Mesodermal cell (in vitro differentiated cells): Measurements from ENCODE around the gene YIF1A.

Experiments
- H3K27ac ChIP-seq: 2 replicates; pipeline ENCODE4 v1.7.0; 2013; ENCODE audit warnings: mild to moderate bottlenecking, low read depth, low read length, moderate library complexity; ENCODE audit not compliant: severe bottlenecking
- H3K36me3 ChIP-seq: 2 replicates; pipeline ENCODE4 v1.7.1; 2013; ENCODE audit warnings: mild to moderate bottlenecking, low read length, moderate library complexity; ENCODE audit not compliant: control insufficient read depth, insufficient read depth
- H3K4me1 ChIP-seq: one replicate; pipeline ENCODE4 v1.7.1; 2013; ENCODE audit warnings: mild to moderate bottlenecking, low read length; ENCODE audit not compliant: insufficient read depth, control insufficient read depth, poor library complexity, severe bottlenecking
- H3K4me3 ChIP-seq: 2 replicates; pipeline ENCODE4 v1.7.0; 2013; ENCODE audit warnings: low read length, control low read depth, mild to moderate bottlenecking; ENCODE audit not compliant: insufficient read depth, poor library complexity, severe bottlenecking; ENCODE audit errors: extremely low read depth
- H3K9me3 ChIP-seq: 2 replicates; pipeline ENCODE4 v1.7.1; 2013; ENCODE audit warnings: mild to moderate bottlenecking, low read length, moderate library complexity; ENCODE audit not compliant: control insufficient read depth
- WGBS, 2 experiments: methylation state at CpG; one replicate each; pipeline ENCODE4 v1.1.5; 2013; ENCODE audit warnings: missing lambda C conversion rate in 2 of 2; ENCODE audit not compliant: insufficient coverage in 2 of 2; 5-methylcytosine and 5-hydroxymethylcytosine counted together

YIF1A gene

GRCh38 chr11:66266378-66267038, 22.4 kb downstream of the YIF1A start:
- H3K27ac ChIP-seq, result peak overlapping the region; percentile 43
- peak overlapping the region; percentile 87 for H3K4me3 ChIP-seq
- no peaks in the 10 kb centered on the region for H3K9me3 ChIP-seq
- WGBS, 2 experiments, result 87 to 91% methylated on average over 18 to 20 of the region's 20 CpGs
- peaks cover 3% of the 10 kb centered on the region for H3K4me1 ChIP-seq
- H3K36me3 ChIP-seq, result peaks cover 44% of the 10 kb centered on the region

- Histone ChIP-seq H3K36me3 (peaks cover 46% of the 10 kb centered on the region), H3K27ac (no peak overlapping the region), H3K9me3 (no peaks in the 10 kb centered on the region), H3K4me1 (peaks cover 3% of the 10 kb centered on the region), H3K4me3 (no peak overlapping the region)
- WGBS, 2 experiments, result 98 to 99% methylated on average over 19 to 21 of the region's 26 CpGs
Measured at GRCh38 chr11:66265531-66266377, 23.2 kb downstream of the YIF1A start.

- H3K9me3 ChIP-seq, result no peaks in the 10 kb centered on the region
- H3K27ac ChIP-seq, result no peak overlapping the region
- 61 to 87% methylated on average over 3 to 5 of the region's 12 CpGs for WGBS, 2 experiments
- peaks cover 3% of the 10 kb centered on the region for H3K4me1 ChIP-seq
- H3K4me3 ChIP-seq, result no peak overlapping the region
- H3K36me3 ChIP-seq, result peaks cover 49% of the 10 kb centered on the region
Measured at GRCh38 chr11:66264914-66265313, 24.0 kb downstream of the YIF1A start.

- Histone ChIP-seq H3K36me3 (peaks cover 54% of the 10 kb centered on the region), H3K27ac (no peak overlapping the region), H3K9me3 (no peaks in the 10 kb centered on the region), H3K4me3 (no peak overlapping the region), H3K4me1 (no peaks in the 10 kb centered on the region)
- WGBS, 2 experiments, result 95 to 99% methylated on average over 6 to 7 of the region's 8 CpGs
Measured at GRCh38 chr11:66264383-66264782, 24.6 kb downstream of the YIF1A start.

- peaks cover 59% of the 10 kb centered on the region for H3K36me3 ChIP-seq
- H3K4me1 ChIP-seq, result peaks cover 2% of the 10 kb centered on the region
Measured at GRCh38 chr11:66263785-66264184, 25.2 kb downstream of the YIF1A start.

GRCh38 chr11:66263231-66263630, 25.7 kb downstream of the YIF1A start:
- H3K36me3 ChIP-seq, result peaks cover 59% of the 10 kb centered on the region

More at GRCh38 chr11:66263785-66264184, 25.2 kb downstream of the YIF1A start:
- 98 to 100% methylated on average over 8 to 10 of the region's 10 CpGs for WGBS, 2 experiments
- no peak overlapping the region for H3K27ac ChIP-seq
- no peak overlapping the region for H3K4me3 ChIP-seq
- no peaks in the 10 kb centered on the region for H3K9me3 ChIP-seq

GRCh38 chr11:66262696-66263095, 26.2 kb downstream of the YIF1A start:
- peaks cover 59% of the 10 kb centered on the region for H3K36me3 ChIP-seq
- H3K9me3 ChIP-seq, result no peaks in the 10 kb centered on the region
- WGBS, 2 experiments, result 95 to 98% methylated on average over 8 to 12 of the region's 12 CpGs
- no peak overlapping the region for H3K4me3 ChIP-seq
- H3K4me1 ChIP-seq, result peaks cover 4% of the 10 kb centered on the region
- no peak overlapping the region for H3K27ac ChIP-seq

More at GRCh38 chr11:66263231-66263630, 25.7 kb downstream of the YIF1A start:
- no peak overlapping the region for H3K4me3 ChIP-seq
- H3K27ac ChIP-seq, result no peak overlapping the region
- no peaks in the 10 kb centered on the region for H3K9me3 ChIP-seq
- peaks cover 4% of the 10 kb centered on the region for H3K4me1 ChIP-seq
- 93 to 97% methylated on average over 3 to 4 of the region's 4 CpGs for WGBS, 2 experiments

GRCh38 chr11:66262191-66262590, 26.8 kb downstream of the YIF1A start:
- Histone ChIP-seq H3K4me3 (no peak overlapping the region), H3K27ac (no peak overlapping the region), H3K9me3 (no peaks in the 10 kb centered on the region), H3K4me1 (peaks cover 4% of the 10 kb centered on the region), H3K36me3 (peaks cover 59% of the 10 kb centered on the region)
- WGBS, 2 experiments, result 98 to 100% methylated on average over 4 to 5 of the region's 5 CpGs

- Histone ChIP-seq H3K36me3 (peaks cover 59% of the 10 kb centered on the region), H3K4me1 (peaks cover 6% of the 10 kb centered on the region), H3K27ac (no peak overlapping the region), H3K9me3 (no peaks in the 10 kb centered on the region), H3K4me3 (no peak overlapping the region)
- 92 to 96% methylated on average over 16 of the region's 16 CpGs for WGBS, 2 experiments
Measured at GRCh38 chr11:66261578-66261977, 27.4 kb downstream of the YIF1A start.

- Histone ChIP-seq H3K27ac (no peak overlapping the region), H3K4me3 (no peak overlapping the region), H3K9me3 (no peaks in the 10 kb centered on the region), H3K36me3 (peaks cover 53% of the 10 kb centered on the region), H3K4me1 (peaks cover 11% of the 10 kb centered on the region)
- 100% methylated on average over 4 of the region's 4 CpGs for WGBS, 2 experiments
Measured at GRCh38 chr11:66259956-66260355, 29.0 kb downstream of the YIF1A start.

GRCh38 chr11:66259225-66259624, 29.7 kb downstream of the YIF1A start:
- 100% methylated on average over 2 of the region's 2 CpGs for WGBS, 2 experiments
- H3K27ac ChIP-seq, result no peak overlapping the region
- H3K4me1 ChIP-seq, result peaks cover 11% of the 10 kb centered on the region
- no peak overlapping the region for H3K4me3 ChIP-seq
- no peaks in the 10 kb centered on the region for H3K9me3 ChIP-seq
- H3K36me3 ChIP-seq, result peaks cover 46% of the 10 kb centered on the region
